ENCODE data around the gene BBS1. TPM values are rescaled to one million over a fixed set of nuclear protein-coding genes. Genes with fewer than 3 reads are reported as not detected.

Gene BBS1
- total RNA-seq, 3 donors from 2014 or later: 13.1 to 13.8 (median 13.6) TPM

GRCh38 chr11:66546966-66547661, 36.7 kb downstream of the BBS1 start:
- no peaks in the 10 kb centered on the region for H3K9me3 Mint-ChIP-seq
- ATAC-seq (no peak), DNase-seq (no peak)
- peaks cover 7% of the 10 kb centered on the region for H3K36me3 Mint-ChIP-seq (ENCODE audit: insufficient read depth)
- peak overlapping the region; percentile 89 for H3K4me3 Mint-ChIP-seq
- H3K27me3 Mint-ChIP-seq (ENCODE audit: low read depth): no peaks in the 10 kb centered on the region
- peaks cover 32% of the 10 kb centered on the region for H3K4me1 Mint-ChIP-seq (ENCODE audit: low read depth)

- Mint-ChIP-seq H3K9me3 (no peaks in the 10 kb centered on the region), H3K36me3 (ENCODE audit: insufficient read depth) (peaks cover 4% of the 10 kb centered on the region), H3K4me3 (no peak overlapping the region), H3K4me1 (ENCODE audit: low read depth) (peaks cover 28% of the 10 kb centered on the region), H3K27me3 (ENCODE audit: low read depth) (no peaks in the 10 kb centered on the region)
- DNase-seq: no peak
- ATAC-seq: no peak
Measured at GRCh38 chr11:66547662-66548009, 37.2 kb downstream of the BBS1 start.

- Mint-ChIP-seq H3K36me3 (ENCODE audit: insufficient read depth) (peaks cover 3% of the 10 kb centered on the region), H3K4me3 (no peak overlapping the region), H3K4me1 (ENCODE audit: low read depth) (peaks cover 24% of the 10 kb centered on the region), H3K9me3 (no peaks in the 10 kb centered on the region), H3K27me3 (ENCODE audit: low read depth) (no peaks in the 10 kb centered on the region)
- DNase-seq: no peak
- no peak for ATAC-seq
Measured at GRCh38 chr11:66548041-66548440, 37.6 kb downstream of the BBS1 start.

- H3K4me1 Mint-ChIP-seq (ENCODE audit: low read depth): peaks cover 14% of the 10 kb centered on the region
- H3K27me3 Mint-ChIP-seq (ENCODE audit: low read depth): no peaks in the 10 kb centered on the region
- ATAC-seq: no peak
Measured at GRCh38 chr11:66548774-66549630, 38.6 kb downstream of the BBS1 start.

GRCh38 chr11:66549696-66550095, 39.3 kb downstream of the BBS1 start:
- DNase-seq (no peak), ATAC-seq (no peak)
- Mint-ChIP-seq H3K9me3 (no peaks in the 10 kb centered on the region), H3K36me3 (ENCODE audit: insufficient read depth) (no peaks in the 10 kb centered on the region), H3K4me3 (no peak overlapping the region), H3K4me1 (ENCODE audit: low read depth) (peaks cover 9% of the 10 kb centered on the region), H3K27me3 (ENCODE audit: low read depth) (no peaks in the 10 kb centered on the region)

More at GRCh38 chr11:66548774-66549630, 38.6 kb downstream of the BBS1 start:
- no peak for DNase-seq
- Mint-ChIP-seq H3K9me3 (no peaks in the 10 kb centered on the region), H3K4me3 (no peak overlapping the region), H3K36me3 (ENCODE audit: insufficient read depth) (no peaks in the 10 kb centered on the region)

- no peaks in the 10 kb centered on the region for H3K9me3 Mint-ChIP-seq
- peaks cover 5% of the 10 kb centered on the region for H3K4me1 Mint-ChIP-seq (ENCODE audit: low read depth)
- H3K36me3 Mint-ChIP-seq (ENCODE audit: insufficient read depth): no peaks in the 10 kb centered on the region
- no peak overlapping the region for H3K4me3 Mint-ChIP-seq
- no peak for ATAC-seq
- DNase-seq: no peak
- H3K27me3 Mint-ChIP-seq (ENCODE audit: low read depth): no peaks in the 10 kb centered on the region
Measured at GRCh38 chr11:66550887-66551286, 40.5 kb downstream of the BBS1 start.

- H3K36me3 Mint-ChIP-seq (ENCODE audit: insufficient read depth): no peaks in the 10 kb centered on the region
- no peak overlapping the region for H3K4me3 Mint-ChIP-seq
- H3K4me1 Mint-ChIP-seq (ENCODE audit: low read depth): peaks cover 4% of the 10 kb centered on the region
Measured at GRCh38 chr11:66554602-66555001, 44.2 kb downstream of the BBS1 start.

GRCh38 chr11:66555416-66555815, 45.0 kb downstream of the BBS1 start:
- no peak for DNase-seq
- Mint-ChIP-seq H3K9me3 (no peaks in the 10 kb centered on the region), H3K27me3 (ENCODE audit: low read depth) (peaks cover 10% of the 10 kb centered on the region), H3K4me3 (no peak overlapping the region), H3K36me3 (ENCODE audit: insufficient read depth) (no peaks in the 10 kb centered on the region), H3K4me1 (ENCODE audit: low read depth) (peaks cover 4% of the 10 kb centered on the region)
- no peak for ATAC-seq

More at GRCh38 chr11:66554602-66555001, 44.2 kb downstream of the BBS1 start:
- Mint-ChIP-seq H3K9me3 (no peaks in the 10 kb centered on the region), H3K27me3 (ENCODE audit: low read depth) (peaks cover 10% of the 10 kb centered on the region)
- DNase-seq (no peak), ATAC-seq (no peak)

GRCh38 chr11:66556086-66556485, 45.7 kb downstream of the BBS1 start:
- no peak overlapping the region for H3K4me3 Mint-ChIP-seq
- H3K9me3 Mint-ChIP-seq: no peaks in the 10 kb centered on the region
- no peaks in the 10 kb centered on the region for H3K36me3 Mint-ChIP-seq (ENCODE audit: insufficient read depth)
- H3K4me1 Mint-ChIP-seq (ENCODE audit: low read depth): peaks cover 4% of the 10 kb centered on the region
- H3K27me3 Mint-ChIP-seq (ENCODE audit: low read depth): peaks cover 10% of the 10 kb centered on the region
- ATAC-seq (no peak), DNase-seq (no peak)

- Mint-ChIP-seq H3K4me3 (no peak overlapping the region), H3K36me3 (ENCODE audit: insufficient read depth) (no peaks in the 10 kb centered on the region), H3K27me3 (ENCODE audit: low read depth) (peaks cover 10% of the 10 kb centered on the region), H3K9me3 (no peaks in the 10 kb centered on the region), H3K4me1 (ENCODE audit: low read depth) (peaks cover 4% of the 10 kb centered on the region)
- ATAC-seq (no peak), DNase-seq (no peak)
Measured at GRCh38 chr11:66557733-66558326, 47.4 kb downstream of the BBS1 start.

GRCh38 chr11:66559142-66559865, 48.9 kb downstream of the BBS1 start:
- H3K4me3 Mint-ChIP-seq: peak overlapping the region; percentile 33
- DNase-seq (peak; percentile 27), ATAC-seq (peak; percentile 82)
- peaks cover 10% of the 10 kb centered on the region for H3K27me3 Mint-ChIP-seq (ENCODE audit: low read depth)
- no peaks in the 10 kb centered on the region for H3K9me3 Mint-ChIP-seq
- H3K36me3 Mint-ChIP-seq (ENCODE audit: insufficient read depth): no peaks in the 10 kb centered on the region
- H3K4me1 Mint-ChIP-seq (ENCODE audit: low read depth): peaks cover 4% of the 10 kb centered on the region

GRCh38 chr11:66559866-66560676, 49.6 kb downstream of the BBS1 start:
- H3K9me3 Mint-ChIP-seq: no peaks in the 10 kb centered on the region
- H3K4me1 Mint-ChIP-seq (ENCODE audit: low read depth): peaks cover 4% of the 10 kb centered on the region
- H3K36me3 Mint-ChIP-seq (ENCODE audit: insufficient read depth): no peaks in the 10 kb centered on the region
- DNase-seq: no peak
- H3K4me3 Mint-ChIP-seq: no peak overlapping the region
- H3K27me3 Mint-ChIP-seq (ENCODE audit: low read depth): peaks cover 10% of the 10 kb centered on the region
- ATAC-seq: no peak

- Mint-ChIP-seq H3K4me3 (no peak overlapping the region), H3K9me3 (no peaks in the 10 kb centered on the region), H3K27me3 (ENCODE audit: low read depth) (peaks cover 10% of the 10 kb centered on the region), H3K36me3 (ENCODE audit: insufficient read depth) (no peaks in the 10 kb centered on the region), H3K4me1 (ENCODE audit: low read depth) (peaks cover 4% of the 10 kb centered on the region)
- ATAC-seq (no peak), DNase-seq (no peak)
Measured at GRCh38 chr11:66561178-66561974, 50.9 kb downstream of the BBS1 start.

Data from activated T-cell treated with anti-CD3 and anti-CD28 coated beads, Interleukin-2, amount 50 U/mL, for 4 hours (primary cell).